ENCODE data around the gene B4GALT6. TPM values are rescaled to one million over a fixed set of nuclear protein-coding genes. Genes with fewer than 3 reads are reported as not detected.

Gene B4GALT6
- total and polyA plus RNA-seq, 2 of the 8 experiments (the other 6 are each of a cell fraction or from before 2014, with no cell fraction given) = 6.3 to 41.5 TPM

DNA sequence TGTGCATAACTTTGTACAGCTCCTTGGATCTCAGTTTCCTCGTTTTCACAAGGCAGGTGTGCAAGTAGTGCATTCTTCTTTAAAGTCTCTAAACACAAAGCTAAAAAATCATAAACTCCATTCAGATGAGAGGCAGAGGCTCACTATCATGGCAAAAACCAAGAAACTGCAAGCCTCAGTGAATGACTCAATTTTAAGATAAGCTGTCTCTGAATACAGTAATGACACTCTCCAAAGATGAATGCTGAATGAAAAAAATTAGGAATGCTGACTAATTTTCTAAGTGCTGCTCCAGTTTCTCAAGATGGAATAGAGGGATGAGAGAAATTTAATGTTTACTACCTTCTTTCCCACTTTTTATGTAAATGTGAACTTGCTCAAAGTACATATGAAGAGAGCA lies 17.2 kb downstream of the B4GALT6 start (continued):
- no peak for TF ChIP-seq PHF8 (conservative IDR thresholded peaks at IDR 0.05; ENCODE audit: low read depth, low read length)

All from H1 (cell line).